ENCODE results near the gene ENKD1.
A peak's percentile ranks its signal among the peaks of the same experiment; 100 is the strongest.

The ENKD1 gene

DNA sequence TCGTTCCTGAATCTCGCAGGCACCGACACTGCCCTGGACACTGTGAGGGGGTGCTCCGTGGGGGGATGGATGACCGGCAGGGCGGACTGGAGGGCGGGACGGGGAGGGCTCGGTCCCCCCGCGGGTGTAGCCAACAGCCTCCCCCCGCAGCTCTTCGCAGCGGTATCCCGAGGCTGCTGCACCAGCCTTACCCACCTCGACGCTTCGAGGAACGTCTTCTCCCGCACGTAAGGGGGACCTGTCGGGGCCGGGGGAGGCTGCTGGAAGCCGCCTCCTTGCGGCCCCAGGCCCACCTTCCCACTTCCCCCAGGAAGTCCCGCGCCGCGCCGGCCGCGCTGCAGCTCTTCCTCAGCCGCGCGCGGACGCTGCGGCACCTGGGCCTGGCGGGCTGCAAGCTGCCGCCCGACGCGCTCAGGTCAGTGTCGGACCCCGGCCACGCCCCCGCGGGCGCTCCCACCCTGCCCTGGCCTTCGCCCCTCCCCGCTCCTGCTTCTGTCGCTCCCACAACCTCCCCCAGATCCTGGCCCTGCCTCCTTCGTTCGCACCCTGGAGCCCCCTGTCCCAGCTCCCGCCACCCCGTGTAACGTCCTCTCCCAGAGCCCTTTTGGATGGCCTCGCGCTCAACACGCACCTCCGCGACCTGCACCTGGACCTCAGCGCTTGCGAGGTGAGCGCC lies 18.3 kb downstream of the ENKD1 start:
- no peak for DNase-seq (ENCODE audit: low read depth)
- TF ChIP-seq, protein P1, sequence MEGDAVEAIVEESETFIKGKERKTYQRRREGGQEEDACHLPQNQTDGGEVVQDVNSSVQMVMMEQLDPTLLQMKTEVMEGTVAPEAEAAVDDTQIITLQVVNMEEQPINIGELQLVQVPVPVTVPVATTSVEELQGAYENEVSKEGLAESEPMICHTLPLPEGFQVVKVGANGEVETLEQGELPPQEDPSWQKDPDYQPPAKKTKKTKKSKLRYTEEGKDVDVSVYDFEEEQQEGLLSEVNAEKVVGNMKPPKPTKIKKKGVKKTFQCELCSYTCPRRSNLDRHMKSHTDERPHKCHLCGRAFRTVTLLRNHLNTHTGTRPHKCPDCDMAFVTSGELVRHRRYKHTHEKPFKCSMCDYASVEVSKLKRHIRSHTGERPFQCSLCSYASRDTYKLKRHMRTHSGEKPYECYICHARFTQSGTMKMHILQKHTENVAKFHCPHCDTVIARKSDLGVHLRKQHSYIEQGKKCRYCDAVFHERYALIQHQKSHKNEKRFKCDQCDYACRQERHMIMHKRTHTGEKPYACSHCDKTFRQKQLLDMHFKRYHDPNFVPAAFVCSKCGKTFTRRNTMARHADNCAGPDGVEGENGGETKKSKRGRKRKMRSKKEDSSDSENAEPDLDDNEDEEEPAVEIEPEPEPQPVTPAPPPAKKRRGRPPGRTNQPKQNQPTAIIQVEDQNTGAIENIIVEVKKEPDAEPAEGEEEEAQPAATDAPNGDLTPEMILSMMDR (conservative IDR thresholded peaks at IDR 0.05; ENCODE audit: control insufficient read depth, insufficient read depth, low read depth, low read length) = no peak
- no peak overlapping the region for H3K4me3 ChIP-seq (ENCODE audit: control insufficient read depth, low read depth, low read length)

DNA sequence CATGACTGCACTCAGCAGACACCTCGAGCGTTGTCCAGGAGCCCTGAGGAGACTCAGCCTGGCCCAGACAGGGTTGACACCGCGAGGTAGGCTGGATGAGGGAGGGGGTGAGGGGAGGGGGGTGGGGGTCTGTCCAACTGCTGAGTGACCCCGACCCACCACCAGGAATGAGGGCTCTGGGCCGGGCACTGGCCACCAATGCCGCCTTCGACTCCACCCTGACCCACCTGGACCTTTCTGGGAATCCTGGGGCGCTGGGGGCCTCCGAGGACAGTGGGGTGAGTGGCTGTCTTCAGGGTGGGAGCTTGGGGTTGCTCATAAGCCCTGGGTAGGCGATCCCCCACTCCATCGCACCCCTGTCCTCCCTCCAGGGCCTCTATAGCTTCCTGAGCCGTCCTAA lies 18.9 kb downstream of the ENKD1 start:
- no peak overlapping the region for H3K4me3 ChIP-seq (ENCODE audit: control insufficient read depth, low read depth, low read length)
- DNase-seq (ENCODE audit: low read depth) = no peak
- TF ChIP-seq, protein P1 (conservative IDR thresholded peaks at IDR 0.05; ENCODE audit: control insufficient read depth, insufficient read depth, low read depth, low read length) = no peak

DNA sequence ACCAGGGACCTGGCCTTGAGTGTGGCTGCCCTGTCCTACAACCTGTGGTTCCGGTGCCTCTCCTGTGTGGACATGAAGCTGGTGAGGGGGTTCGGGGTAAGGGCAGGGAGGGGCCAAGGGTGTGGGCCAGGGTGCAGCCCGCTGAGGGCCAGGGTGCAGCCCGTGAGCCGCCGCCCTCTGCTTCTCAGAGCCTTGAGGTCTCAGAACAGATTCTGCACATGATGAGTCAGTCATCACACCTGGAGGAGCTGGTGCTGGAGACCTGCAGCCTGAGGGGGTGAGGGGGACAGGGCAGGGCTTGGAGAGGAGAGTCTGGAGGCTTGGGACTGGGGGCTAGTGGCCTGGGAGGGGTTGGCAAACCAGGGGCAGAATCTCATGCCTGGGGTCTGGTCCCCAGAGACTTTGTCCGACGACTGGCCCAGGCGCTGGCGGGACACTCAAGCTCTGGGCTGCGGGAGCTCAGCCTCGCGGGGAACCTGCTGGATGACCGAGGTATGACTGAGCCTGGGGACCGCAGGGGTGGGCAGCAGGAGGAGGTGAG lies 19.4 kb downstream of the ENKD1 start:
- H3K4me3 ChIP-seq (ENCODE audit: control insufficient read depth, low read depth, low read length) = no peak overlapping the region
- no peak for DNase-seq (ENCODE audit: low read depth)
- TF ChIP-seq, protein P1 (conservative IDR thresholded peaks at IDR 0.05; ENCODE audit: control insufficient read depth, insufficient read depth, low read depth, low read length) = no peak

DNA sequence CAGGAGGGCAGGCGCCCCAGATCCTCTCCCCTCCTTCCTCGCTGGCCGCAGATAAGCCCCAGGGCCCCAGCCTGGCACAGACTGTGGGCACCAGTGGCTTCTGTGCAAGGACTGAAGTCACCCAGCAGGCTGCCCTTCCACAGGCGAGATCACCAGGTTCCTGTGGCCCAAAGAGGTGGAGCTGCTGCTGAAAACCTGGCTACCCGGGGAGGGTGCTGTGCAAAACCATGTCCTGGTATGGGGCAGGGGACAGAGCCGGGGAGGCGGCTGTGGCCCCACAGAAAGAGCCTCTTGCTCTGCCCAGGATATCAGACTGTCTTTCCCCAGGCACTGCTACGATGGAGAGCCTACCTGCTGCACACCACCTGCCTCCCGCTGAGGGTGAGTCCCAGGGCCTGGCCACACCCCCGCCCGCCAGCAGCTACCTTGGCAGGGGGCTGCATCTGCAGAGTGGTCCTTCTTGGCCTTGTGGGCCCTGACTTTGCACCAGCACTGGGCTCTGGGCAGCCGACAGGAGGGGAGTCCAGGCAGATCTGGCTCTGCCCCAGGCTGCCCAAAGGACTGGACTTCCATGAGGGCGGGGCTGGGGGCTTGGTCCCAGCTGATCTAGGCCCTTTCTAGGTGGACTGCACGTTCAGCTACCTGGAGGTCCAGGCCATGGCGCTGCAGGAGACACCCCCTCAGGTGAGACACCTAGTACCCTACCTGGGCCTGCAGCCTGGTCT lies 21.0 kb downstream of the ENKD1 start:
- H3K4me3 ChIP-seq (ENCODE audit: control insufficient read depth, low read depth, low read length) = no peak overlapping the region
- TF ChIP-seq, protein P1 (conservative IDR thresholded peaks at IDR 0.05; ENCODE audit: control insufficient read depth, insufficient read depth, low read depth, low read length) = no peak
- no peak for DNase-seq (ENCODE audit: low read depth)

DNA sequence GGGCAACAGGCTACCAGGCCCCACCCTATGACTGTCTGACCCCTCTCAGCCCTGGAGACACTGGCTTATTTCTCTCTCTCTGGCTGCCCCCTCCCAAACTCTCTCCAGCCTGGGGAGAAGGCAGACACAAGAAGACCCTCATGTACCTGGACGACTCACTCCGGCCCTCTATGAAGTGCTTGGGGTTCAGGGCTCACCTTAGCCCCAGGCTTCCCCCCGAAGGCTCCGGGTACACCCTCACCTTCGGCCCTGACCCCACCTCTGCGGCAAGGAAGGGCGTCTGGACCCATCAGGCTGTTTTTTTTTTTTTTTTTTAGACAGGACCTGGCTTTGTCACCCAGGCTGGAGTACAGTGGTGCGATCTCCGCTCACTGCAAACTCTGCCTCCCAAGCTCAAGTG lies 22.5 kb downstream of the ENKD1 start:
- TF ChIP-seq, protein P1 (conservative IDR thresholded peaks at IDR 0.05; ENCODE audit: control insufficient read depth, insufficient read depth, low read depth, low read length) = no peak
- DNase-seq (ENCODE audit: low read depth) = no peak
- H3K4me3 ChIP-seq (ENCODE audit: control insufficient read depth, low read depth, low read length) = no peak overlapping the region

DNA sequence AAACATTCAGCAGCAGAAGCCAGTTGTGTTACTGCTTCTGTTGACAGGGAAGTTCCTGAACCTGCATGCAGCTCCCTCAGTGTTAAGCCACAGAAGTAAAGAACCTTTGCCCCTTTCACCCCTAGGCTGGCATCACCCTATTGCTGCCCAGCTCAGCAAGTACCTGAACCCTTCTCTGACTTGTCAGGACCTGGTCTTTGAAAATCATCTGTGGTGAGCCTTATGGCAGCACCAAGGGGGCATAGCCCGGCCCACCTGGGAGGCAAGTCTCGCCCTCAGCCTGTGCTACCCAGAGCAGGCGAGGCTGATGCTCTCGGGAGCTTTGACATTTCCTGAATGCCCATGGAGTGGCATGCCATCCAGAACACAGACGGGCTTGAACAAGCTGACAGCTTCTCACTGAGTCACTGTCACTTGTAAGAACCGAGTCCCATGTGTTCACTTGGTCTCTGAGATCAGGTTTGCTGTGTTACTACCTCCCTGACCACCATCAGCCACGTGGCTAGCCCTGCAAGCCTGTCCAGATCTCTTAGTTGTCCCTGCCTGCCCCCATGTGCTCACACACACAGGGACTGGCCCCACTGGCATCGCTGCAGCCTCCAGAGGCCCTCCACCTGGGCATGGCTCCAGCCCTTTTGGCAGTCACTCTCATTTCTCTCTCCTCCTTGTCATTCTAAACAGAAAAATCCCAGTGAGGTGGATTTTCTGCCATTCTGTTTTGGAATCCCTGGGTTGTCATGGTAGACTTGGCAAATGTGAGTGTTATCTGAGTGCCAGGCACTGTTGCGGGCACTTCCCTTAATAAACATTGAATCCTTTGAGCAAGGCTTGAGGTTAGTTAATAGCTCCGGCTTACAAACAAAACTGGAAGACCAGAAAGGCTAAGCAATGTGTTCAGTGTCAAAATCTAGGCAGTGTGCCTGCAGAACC lies 24.5 kb downstream of the ENKD1 start:
- H3K4me3 ChIP-seq (ENCODE audit: control insufficient read depth, low read depth, low read length) = no peak overlapping the region
- DNase-seq (ENCODE audit: low read depth) = peak; percentile 26
- TF ChIP-seq, protein P1 (conservative IDR thresholded peaks at IDR 0.05; ENCODE audit: control insufficient read depth, insufficient read depth, low read depth, low read length) = no peak
